HCT116 (cell line): Measurements from ENCODE around the gene SH3GL1. TPM values are rescaled to one million over a fixed set of nuclear protein-coding genes. Genes with fewer than 3 reads are reported as not detected.

Experiments
- ATAC-seq: fragments of 200-7000 bp; cut with Tn5 transposase; 2 replicates; pipeline ENCODE4 v1.9.1; 2020; ENCODE audit warnings: mild to moderate bottlenecking, moderate library complexity
- BruUV-seq: library from RNA; stranded (reverse); fragments of 400-500 nt; replicated peaks from 2 replicates; lab custom pipeline; 2021; lab: Mats Ljungman, UMichigan
- CTCF ChIA-PET: fragments of 300-600 bp; sonication (Branson Sonifier 250); formaldehyde crosslinking; loops from one replicate; lab custom pipeline; 2021; ENCODE audit warnings: antibody characterized with exemption; lab: Charles Lee
- POLR2A ChIA-PET: fragments of 300-600, 350-600 bp; sonication (Branson Sonifier 250); formaldehyde crosslinking; loops from one replicate; lab custom pipeline; 2021; ENCODE audit warnings: antibody characterized with exemption; lab: Charles Lee
- RAD21 ChIA-PET, 2 experiments: fragments of 300-600 bp; sonication (Branson Sonifier 250); formaldehyde crosslinking; loops; one replicate each; lab custom pipeline; 2023; ENCODE audit warnings: low total read pairs in 2 of 2; ENCODE audit not compliant: uncharacterized antibody in 2 of 2, unreplicated experiment in 2 of 2, low non-redundant PET in 1 of 2; lab: Charles Lee
- DNase-seq: peaks from one replicate; pipeline ENCODE4 v3.0.0-alpha.2; 2010; ENCODE audit warnings: low read depth, low spot score
- H2AFZ ChIP-seq: fragments of 200-600 bp; shearing (Covaris generic), sonication (generic); 2 replicates; pipeline ENCODE4 v1.6.1; 2017; ENCODE audit warnings: low read depth, mixed run types, mixed read lengths, antibody characterized with exemption, low read length; ENCODE audit not compliant: poor library complexity, severe bottlenecking
- H3K27ac ChIP-seq: 2 replicates; pipeline ENCODE4 v1.5.1; 2012; ENCODE audit warnings: low read depth, low read length
- H3K27me3 ChIP-seq: fragments of 200-600 bp; sonication (generic); 2 replicates; pipeline ENCODE4 v1.6.1; 2016; ENCODE audit warnings: mixed run types, low read length, mixed read lengths; ENCODE audit not compliant: insufficient read depth
- H3K36me3 ChIP-seq, 2 experiments: fragments of 200-500 bp in 1 of 2; fragments of 200-600 bp in 1 of 2; sonication (Bioruptor generic) in 1 of 2; sonication (generic) in 1 of 2; 2 replicates each; pipeline versions ENCODE4 v1.5.1 to v1.6.1; 2014 to 2016; ENCODE audit warnings: low read length in 2 of 2, inconsistent platforms in 1 of 2, mixed read lengths in 1 of 2, mixed run types in 1 of 2; ENCODE audit not compliant: insufficient read depth in 2 of 2, control insufficient read depth in 1 of 2
- H3K4me1 ChIP-seq, 2 experiments: fragments of 200-600 bp in 1 of 2; sonication (generic) in 1 of 2; 2 replicates each; pipeline versions ENCODE4 v1.5.1 to v1.6.1; 2012 to 2017; ENCODE audit warnings: low read length in 2 of 2, inconsistent platforms in 1 of 2, mild to moderate bottlenecking in 1 of 2, mixed read lengths in 1 of 2, mixed run types in 1 of 2, moderate library complexity in 1 of 2; ENCODE audit not compliant: insufficient read depth in 2 of 2, control insufficient read depth in 1 of 2
- H3K4me2 ChIP-seq: fragments of 200-600 bp; sonication (generic); 2 replicates; pipeline ENCODE4 v1.6.1; 2017; ENCODE audit warnings: mixed run types, low read length, mixed read lengths
- H3K4me3 ChIP-seq, 2 experiments: fragments of 200-600 bp in 1 of 2; sonication (generic) in 1 of 2; replicated peaks in 1 of 2; 2 replicates each; pipeline ENCODE4 v1.5.1; 2011 to 2016; ENCODE audit warnings: low read length in 2 of 2, control low read depth in 1 of 2, low read depth in 1 of 2, mild to moderate bottlenecking in 1 of 2, mixed read lengths in 1 of 2, mixed run types in 1 of 2
- H3K79me2 ChIP-seq: fragments of 200-600 bp; sonication (generic); 2 replicates; pipeline ENCODE4 v1.6.1; 2017; ENCODE audit warnings: mild to moderate bottlenecking, mixed run types, low read length, moderate library complexity, mixed read lengths; ENCODE audit not compliant: insufficient read depth
- H3K9ac ChIP-seq: fragments of 200-600 bp; sonication (generic); 2 replicates; pipeline ENCODE4 v1.6.1; 2016; ENCODE audit warnings: low read length, mixed read lengths
- H3K9me2 ChIP-seq: fragments of 200-600 bp; sonication (generic), shearing (Covaris generic); 2 replicates; pipeline ENCODE4 v1.6.1; 2017; ENCODE audit warnings: mixed run types, mild to moderate bottlenecking, moderate library complexity; ENCODE audit not compliant: insufficient read depth
- H3K9me3 ChIP-seq, 2 experiments: fragments of 200-500 bp in 1 of 2; fragments of 200-600 bp in 1 of 2; sonication (Bioruptor generic) in 1 of 2; sonication (generic) in 1 of 2; 2 replicates each; pipeline ENCODE4 v1.6.1; 2014 to 2017; ENCODE audit warnings: low read length in 2 of 2, mixed read lengths in 2 of 2, inconsistent platforms in 1 of 2, low read depth in 1 of 2, mild to moderate bottlenecking in 1 of 2, mixed run types in 1 of 2, moderate library complexity in 1 of 2; ENCODE audit not compliant: control insufficient read depth in 1 of 2, insufficient read depth in 1 of 2
- H4K20me1 ChIP-seq: fragments of 200-600 bp; sonication (generic), shearing (Covaris generic); 2 replicates; pipeline ENCODE4 v1.6.1; 2017; ENCODE audit warnings: mixed run types, mild to moderate bottlenecking, moderate library complexity; ENCODE audit not compliant: insufficient read depth
- ATF3 ChIP-seq: IDR thresholded peaks from 2 replicates; pipeline ENCODE4 v1.6.1; 2012
- EGR1 ChIP-seq: IDR thresholded peaks from 2 replicates; pipeline ENCODE4 v1.6.1; 2012; ENCODE audit warnings: low read depth
- ELF1 ChIP-seq: IDR thresholded peaks from 2 replicates; pipeline ENCODE4 v1.6.1; 2012; ENCODE audit warnings: low read depth, borderline replicate concordance
- EZH2 ChIP-seq: fragments of 200-600 bp; sonication (generic); IDR thresholded peaks from 2 replicates; pipeline ENCODE4 v1.6.1; 2017; ENCODE audit warnings: antibody characterized with exemption, mixed run types
- FOSL1 ChIP-seq: IDR thresholded peaks from 2 replicates; pipeline ENCODE4 v1.6.1; 2012; ENCODE audit warnings: low read depth
- RAD21 ChIP-seq: IDR thresholded peaks from 2 replicates; pipeline ENCODE4 v1.6.1; 2012; ENCODE audit warnings: low read depth, mild to moderate bottlenecking
- REST ChIP-seq: IDR thresholded peaks from 2 replicates; pipeline ENCODE4 v1.6.1; 2012; ENCODE audit warnings: low read depth
- SP1 ChIP-seq: IDR thresholded peaks from 2 replicates; pipeline ENCODE4 v1.6.1; 2012; ENCODE audit warnings: low read depth
- SRF ChIP-seq: IDR thresholded peaks from 2 replicates; pipeline ENCODE4 v1.6.1; 2012; ENCODE audit warnings: low read depth
- intact Hi-C: fragments of 100-400 bp; cut with micrococcal nuclease; formaldehyde crosslinking; loops from 2 replicates; pipeline ENCODE4 v1.10.0; 2022
- total RNA-seq: library from RNA; stranded (reverse); gene quantifications from one replicate; pipeline ENCODE4 v1.2.1, GENCODE V29; 2021; ENCODE audit not compliant: unreplicated experiment
- TF ChIP-seq, protein P1 (sequence below), 3 experiments: fragments of 200-600 bp in 1 of 3; sonication (generic) in 1 of 3; IDR thresholded peaks in 2 of 3; conservative IDR thresholded peaks in 1 of 3; 2 replicates each; pipeline ENCODE4 v1.5.1; 2012 to 2017; ENCODE audit warnings: low read depth in 2 of 3, low read length in 2 of 3, antibody characterized with exemption in 1 of 3, borderline replicate concordance in 1 of 3, control low read depth in 1 of 3, mild to moderate bottlenecking in 1 of 3, mixed read lengths in 1 of 3, mixed run types in 1 of 3, moderate library complexity in 1 of 3; ENCODE audit not compliant: insufficient read depth in 1 of 3
- TF ChIP-seq, protein P2 (sequence below): IDR thresholded peaks from 2 replicates; pipeline ENCODE4 v1.6.1; 2011; ENCODE audit warnings: mild to moderate bottlenecking, low read length, moderate library complexity; ENCODE audit not compliant: insufficient replicate concordance; ENCODE audit errors: extremely low read depth

Gene SH3GL1
- total RNA-seq, 1 experiment from 2014 or later = 86.0 TPM

DNA sequence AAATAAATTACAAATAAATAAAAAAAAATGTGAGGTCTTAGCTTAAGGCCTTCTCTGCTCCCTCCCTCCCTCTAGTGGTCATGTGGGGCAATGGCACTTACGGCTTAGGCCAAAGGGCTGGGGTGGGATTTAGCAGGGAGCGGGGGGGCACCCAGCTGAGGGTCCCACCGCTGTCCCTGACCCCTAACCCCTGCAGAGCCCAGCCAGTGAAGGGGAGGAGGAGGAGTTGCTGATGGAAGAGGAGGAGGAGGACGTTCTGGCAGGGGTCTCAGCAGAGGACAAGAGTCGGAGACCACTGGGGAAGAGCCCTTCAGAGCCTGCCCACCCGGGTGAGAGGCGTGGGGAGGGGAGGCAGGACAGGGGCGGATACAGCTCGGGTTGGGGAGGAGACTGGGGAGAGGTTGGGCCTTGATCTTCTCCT lies 47.6 kb downstream of the SH3GL1 start:
- no TSS peak for BruUV-seq
- H3K4me2 ChIP-seq = no peak overlapping the region
- no peak for DNase-seq
- no peaks in the 10 kb centered on the region for H4K20me1 ChIP-seq
- H2AFZ ChIP-seq = no peak overlapping the region
- no peak overlapping the region for H3K9ac ChIP-seq
- TF ChIP-seq EZH2 = no peak
- TF ChIP-seq, protein P1, sequence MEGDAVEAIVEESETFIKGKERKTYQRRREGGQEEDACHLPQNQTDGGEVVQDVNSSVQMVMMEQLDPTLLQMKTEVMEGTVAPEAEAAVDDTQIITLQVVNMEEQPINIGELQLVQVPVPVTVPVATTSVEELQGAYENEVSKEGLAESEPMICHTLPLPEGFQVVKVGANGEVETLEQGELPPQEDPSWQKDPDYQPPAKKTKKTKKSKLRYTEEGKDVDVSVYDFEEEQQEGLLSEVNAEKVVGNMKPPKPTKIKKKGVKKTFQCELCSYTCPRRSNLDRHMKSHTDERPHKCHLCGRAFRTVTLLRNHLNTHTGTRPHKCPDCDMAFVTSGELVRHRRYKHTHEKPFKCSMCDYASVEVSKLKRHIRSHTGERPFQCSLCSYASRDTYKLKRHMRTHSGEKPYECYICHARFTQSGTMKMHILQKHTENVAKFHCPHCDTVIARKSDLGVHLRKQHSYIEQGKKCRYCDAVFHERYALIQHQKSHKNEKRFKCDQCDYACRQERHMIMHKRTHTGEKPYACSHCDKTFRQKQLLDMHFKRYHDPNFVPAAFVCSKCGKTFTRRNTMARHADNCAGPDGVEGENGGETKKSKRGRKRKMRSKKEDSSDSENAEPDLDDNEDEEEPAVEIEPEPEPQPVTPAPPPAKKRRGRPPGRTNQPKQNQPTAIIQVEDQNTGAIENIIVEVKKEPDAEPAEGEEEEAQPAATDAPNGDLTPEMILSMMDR (IDR thresholded peaks at IDR 0.05 in 2 of 3, conservative IDR thresholded peaks at IDR 0.05 in 1 of 3; ENCODE audit: borderline replicate concordance in 1 of 3, insufficient read depth in 1 of 3, low read depth in 2 of 3, low read length in 2 of 3) = peak; percentile 59 to 79 (median 66); a peak in 5 of 6 replicates
- H3K79me2 ChIP-seq = no peaks in the 10 kb centered on the region
- no peak overlapping the region for H3K4me3 ChIP-seq
- H3K36me3 ChIP-seq = peaks cover 3 to 4% of the 10 kb centered on the region in 2 experiments; a peak in 2 of 4 replicates
- H3K27me3 ChIP-seq = no peaks in the 10 kb centered on the region
- intact Hi-C loops = loop anchor here (1.0 kb wide), 1 partner anchor 85 kb away; no protein-coding TSS in a partner anchor
- H3K9me2 ChIP-seq = no peaks in the 10 kb centered on the region
- peak; percentile 77 for ATAC-seq
- H3K27ac ChIP-seq = no peak overlapping the region
- no peaks in the 10 kb centered on the region for H3K4me1 ChIP-seq
- ChIA-PET POLR2A (interaction anchor here (0.7 to 2.1 kb wide), 2 partner anchors 10 to 16 kb away, joined by 3 to 10 read pairs; partner anchors contain the start of gene MPND), RAD21 (interaction anchor here (0.7 to 1.9 kb wide), 4 partner anchors 9 to 779 kb away, joined by 3 to 17 read pairs (median 9); partner anchors contain the start of gene MPND (in 1 of the 2)), CTCF (interaction anchor here (0.6 to 2.8 kb wide), 15 partner anchors 9 to 315 kb away, joined by 3 to 52 read pairs (median 3); partner anchors contain the start of genes CHAF1A, MPND and SH3GL1)
- no peaks in the 10 kb centered on the region for H3K9me3 ChIP-seq

GRCh38 chr19:4350726-4351125 lies 49.6 kb downstream of the SH3GL1 start:
- H3K4me1 ChIP-seq = no peaks in the 10 kb centered on the region
- ATAC-seq = no peak
- H3K27ac ChIP-seq = no peak overlapping the region
- H3K9me2 ChIP-seq = no peaks in the 10 kb centered on the region
- POLR2A ChIA-PET = no interaction called here
- no peaks in the 10 kb centered on the region for H3K79me2 ChIP-seq
- H3K9me3 ChIP-seq = no peaks in the 10 kb centered on the region
- no peaks in the 10 kb centered on the region for H3K27me3 ChIP-seq
- RAD21 ChIA-PET = no interaction called here
- no TSS peak for BruUV-seq
- H2AFZ ChIP-seq = no peak overlapping the region
- intact Hi-C loops = no loop called here
- DNase-seq = no peak
- no peak overlapping the region for H3K4me3 ChIP-seq
- peaks cover 3 to 4% of the 10 kb centered on the region in 2 experiments; a peak in 3 of 4 replicates for H3K36me3 ChIP-seq
- CTCF ChIA-PET = interaction anchor here (2.8 kb wide), 1 partner anchor 85 kb away, joined by 52 read pairs; no protein-coding TSS in a partner anchor
- H3K4me2 ChIP-seq = no peak overlapping the region
- H3K9ac ChIP-seq = no peak overlapping the region
- H4K20me1 ChIP-seq = no peaks in the 10 kb centered on the region
- TF ChIP-seq RAD21 (no peak), SP1 (no peak), FOSL1 (no peak), ATF3 (no peak), ELF1 (no peak), EGR1 (no peak), REST (no peak), SRF (no peak)
- TF ChIP-seq, protein P2, sequence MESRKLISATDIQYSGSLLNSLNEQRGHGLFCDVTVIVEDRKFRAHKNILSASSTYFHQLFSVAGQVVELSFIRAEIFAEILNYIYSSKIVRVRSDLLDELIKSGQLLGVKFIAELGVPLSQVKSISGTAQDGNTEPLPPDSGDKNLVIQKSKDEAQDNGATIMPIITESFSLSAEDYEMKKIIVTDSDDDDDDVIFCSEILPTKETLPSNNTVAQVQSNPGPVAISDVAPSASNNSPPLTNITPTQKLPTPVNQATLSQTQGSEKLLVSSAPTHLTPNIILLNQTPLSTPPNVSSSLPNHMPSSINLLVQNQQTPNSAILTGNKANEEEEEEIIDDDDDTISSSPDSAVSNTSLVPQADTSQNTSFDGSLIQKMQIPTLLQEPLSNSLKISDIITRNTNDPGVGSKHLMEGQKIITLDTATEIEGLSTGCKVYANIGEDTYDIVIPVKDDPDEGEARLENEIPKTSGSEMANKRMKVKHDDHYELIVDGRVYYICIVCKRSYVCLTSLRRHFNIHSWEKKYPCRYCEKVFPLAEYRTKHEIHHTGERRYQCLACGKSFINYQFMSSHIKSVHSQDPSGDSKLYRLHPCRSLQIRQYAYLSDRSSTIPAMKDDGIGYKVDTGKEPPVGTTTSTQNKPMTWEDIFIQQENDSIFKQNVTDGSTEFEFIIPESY = no peak
